ENCODE results near the gene PLXNC1. TPM values are rescaled to one million over a fixed set of nuclear protein-coding genes. Genes with fewer than 3 reads are reported as not detected.

Gene PLXNC1
- polyA plus RNA-seq, 3 donors, result 5.9 to 8.4 (median 7.1) TPM

- DNase-seq (ENCODE audit: low read depth in 3 of 3, low spot score in 2 of 3), result no peak
Observed at GRCh38 chr12:94157181-94157580, 8.8 kb downstream of the PLXNC1 start.

- no peak for DNase-seq (ENCODE audit: low read depth in 3 of 3, low spot score in 2 of 3)
Observed at GRCh38 chr12:94157981-94158411, 9.6 kb downstream of the PLXNC1 start.

- DNase-seq (ENCODE audit: low read depth in 3 of 3, low spot score in 2 of 3), result no peak
Observed at GRCh38 chr12:94158666-94159065, 10.3 kb downstream of the PLXNC1 start.

GRCh38 chr12:94162108-94162507 is 13.7 kb downstream of the PLXNC1 start:
- DNase-seq (ENCODE audit: low read depth in 3 of 3, low spot score in 2 of 3), result no peak

- no peak for DNase-seq (ENCODE audit: low read depth in 3 of 3, low spot score in 2 of 3)
Observed at GRCh38 chr12:94163850-94164249, 15.5 kb downstream of the PLXNC1 start.

- no peak for DNase-seq (ENCODE audit: low read depth in 3 of 3, low spot score in 2 of 3)
Observed at GRCh38 chr12:94165138-94165537, 16.8 kb downstream of the PLXNC1 start.

- DNase-seq (ENCODE audit: low read depth in 3 of 3, low spot score in 2 of 3), result no peak
Observed at GRCh38 chr12:94165670-94166364, 17.4 kb downstream of the PLXNC1 start.

- no peak for DNase-seq (ENCODE audit: low read depth in 3 of 3, low spot score in 2 of 3)
Observed at GRCh38 chr12:94167071-94167755, 18.8 kb downstream of the PLXNC1 start.

GRCh38 chr12:94167756-94168416 is 19.5 kb downstream of the PLXNC1 start:
- no peak for DNase-seq (ENCODE audit: low read depth in 3 of 3, low spot score in 2 of 3)

- DNase-seq (ENCODE audit: low read depth in 3 of 3, low spot score in 2 of 3), result no peak
Observed at GRCh38 chr12:94169495-94169894, 21.1 kb downstream of the PLXNC1 start.

- no peak for DNase-seq (ENCODE audit: low read depth in 3 of 3, low spot score in 2 of 3)
Observed at GRCh38 chr12:94169966-94170689, 21.8 kb downstream of the PLXNC1 start.

GRCh38 chr12:94170690-94171594 is 22.6 kb downstream of the PLXNC1 start:
- DNase-seq (ENCODE audit: low read depth in 3 of 3, low spot score in 2 of 3), result no peak

- no peak for DNase-seq (ENCODE audit: low read depth in 3 of 3, low spot score in 2 of 3)
Observed at GRCh38 chr12:94171595-94171930, 23.2 kb downstream of the PLXNC1 start.

GRCh38 chr12:94172031-94172430 is 23.7 kb downstream of the PLXNC1 start:
- DNase-seq (ENCODE audit: low read depth in 3 of 3, low spot score in 2 of 3), result no peak

GRCh38 chr12:94172973-94173372 is 24.6 kb downstream of the PLXNC1 start:
- no peak for DNase-seq (ENCODE audit: low read depth in 3 of 3, low spot score in 2 of 3)

- no peak for DNase-seq (ENCODE audit: low read depth in 3 of 3, low spot score in 2 of 3)
Observed at GRCh38 chr12:94173660-94174265, 25.4 kb downstream of the PLXNC1 start.

GRCh38 chr12:94174576-94174975 is 26.2 kb downstream of the PLXNC1 start:
- no peak for DNase-seq (ENCODE audit: low read depth in 3 of 3, low spot score in 2 of 3)

GRCh38 chr12:94175763-94176668 is 27.6 kb downstream of the PLXNC1 start:
- DNase-seq (ENCODE audit: low read depth in 3 of 3, low spot score in 2 of 3), result no peak

- no peak for DNase-seq (ENCODE audit: low read depth in 3 of 3, low spot score in 2 of 3)
Observed at GRCh38 chr12:94178054-94178453, 29.7 kb downstream of the PLXNC1 start.

All from right renal cortex interstitium (tissue), 3 donors.